GM12878 (cell line): ENCODE data around the gene TMBIM1. TPM values are rescaled to one million over a fixed set of nuclear protein-coding genes. Genes with fewer than 3 reads are reported as not detected.

Experiments
- CHD1 ChIP-seq: IDR thresholded peaks from 2 replicates; pipeline ENCODE4 v1.6.1; 2012; ENCODE audit warnings: low read depth, low read length, improper control_type of control experiment
- CREB1 ChIP-seq: IDR thresholded peaks from 2 replicates; pipeline ENCODE4 v1.6.1; 2012; ENCODE audit warnings: low read depth, mild to moderate bottlenecking, inconsistent platforms
- CREM ChIP-seq: IDR thresholded peaks from 2 replicates; pipeline ENCODE4 v1.6.1; 2014; ENCODE audit warnings: antibody characterized with exemption, low read depth
- ETV6 ChIP-seq, 2 experiments: fragments of 450-650 bp in 1 of 2; IDR thresholded peaks in 1 of 2; conservative IDR thresholded peaks in 1 of 2; 2 replicates each; pipeline ENCODE4 v1.6.1; 2014; ENCODE audit warnings: antibody characterized with exemption in 1 of 2, borderline replicate concordance in 1 of 2, low read depth in 1 of 2, mild to moderate bottlenecking in 1 of 2, moderate library complexity in 1 of 2
- HDAC6 ChIP-seq: fragments of 200-600 bp; sonication (generic); IDR thresholded peaks from one replicate; pipeline ENCODE4 v1.8.0; 2017; ENCODE audit warnings: antibody characterized with exemption; ENCODE audit not compliant: unreplicated experiment
- IKZF1 ChIP-seq: fragments of 450-650 bp; conservative IDR thresholded peaks from 2 replicates; pipeline ENCODE4 v1.6.1; 2017; ENCODE audit warnings: antibody characterized with exemption, mild to moderate bottlenecking
- IRF4 ChIP-seq: IDR thresholded peaks from 2 replicates; pipeline ENCODE4 v1.6.1; 2011; ENCODE audit warnings: low read depth, low read length
- JUND ChIP-seq: IDR thresholded peaks from 2 replicates; pipeline ENCODE4 v1.6.1; 2012; ENCODE audit warnings: low read depth, mild to moderate bottlenecking, low read length, improper control_type of control experiment, moderate library complexity
- KAT2A ChIP-seq: conservative IDR thresholded peaks from 2 replicates; pipeline ENCODE4 v1.6.1; 2011; ENCODE audit warnings: low read depth, low read length; ENCODE audit not compliant: control insufficient read depth
- MXI1 ChIP-seq: fragments of 150-350 bp; IDR thresholded peaks from 2 replicates; pipeline ENCODE4 v1.6.1; 2011; ENCODE audit warnings: low read depth, mild to moderate bottlenecking, inconsistent platforms, low read length, improper control_type of control experiment
- NBN ChIP-seq: fragments of 450-650 bp; IDR thresholded peaks from 2 replicates; pipeline ENCODE4 v1.6.1; 2016
- NFIC ChIP-seq: IDR thresholded peaks from 2 replicates; pipeline ENCODE4 v1.6.1; 2012; ENCODE audit warnings: low read depth, mild to moderate bottlenecking, inconsistent platforms, low read length, moderate library complexity
- PML ChIP-seq: IDR thresholded peaks from 2 replicates; pipeline ENCODE4 v1.6.1; 2012; ENCODE audit warnings: low read length, inconsistent platforms
- POLR2A ChIP-seq: IDR thresholded peaks from 2 replicates; pipeline ENCODE4 v1.6.1; 2011; ENCODE audit warnings: low read depth, mild to moderate bottlenecking, low read length
- POU2F2 ChIP-seq: IDR thresholded peaks from 3 replicates; pipeline ENCODE4 v1.6.1; 2011; ENCODE audit warnings: low read depth, mild to moderate bottlenecking, low read length, borderline replicate concordance
- RAD51 ChIP-seq: fragments of 450-650 bp; IDR thresholded peaks from 2 replicates; pipeline ENCODE4 v1.6.1; 2016; ENCODE audit warnings: moderate library complexity, mild to moderate bottlenecking, inconsistent platforms
- SIX5 ChIP-seq: IDR thresholded peaks from 2 replicates; pipeline ENCODE4 v1.6.1; 2011; ENCODE audit warnings: mild to moderate bottlenecking, low read depth, low read length, moderate library complexity; ENCODE audit not compliant: severe bottlenecking
- SMAD1 ChIP-seq: fragments of 450-650 bp; IDR thresholded peaks from 2 replicates; pipeline ENCODE4 v1.6.1; 2018; ENCODE audit warnings: mild to moderate bottlenecking, low read depth; ENCODE audit not compliant: partially characterized antibody
- SMARCA5 ChIP-seq: fragments of 450-650 bp; IDR thresholded peaks from 2 replicates; pipeline ENCODE4 v1.6.1; 2017; ENCODE audit warnings: mild to moderate bottlenecking
- SREBF2 ChIP-seq: IDR thresholded peaks from 2 replicates; pipeline ENCODE4 v1.6.1; 2012; ENCODE audit warnings: mild to moderate bottlenecking, low read length
- SRF ChIP-seq, 2 experiments: IDR thresholded peaks; 2 replicates each; pipeline ENCODE4 v1.6.1; 2011; ENCODE audit warnings: low read depth in 2 of 2, low read length in 2 of 2, mild to moderate bottlenecking in 1 of 2, moderate library complexity in 1 of 2
- SUPT20H ChIP-seq: IDR thresholded peaks from 2 replicates; pipeline ENCODE4 v1.6.1; 2011; ENCODE audit warnings: low read depth, mild to moderate bottlenecking, low read length, moderate library complexity, borderline replicate concordance; ENCODE audit not compliant: control insufficient read depth
- TBL1XR1 ChIP-seq: IDR thresholded peaks from 2 replicates; pipeline ENCODE4 v1.6.1; 2012; ENCODE audit warnings: low read depth, low read length, improper control_type of control experiment
- TCF7 ChIP-seq: IDR thresholded peaks from 2 replicates; pipeline ENCODE4 v1.6.1; 2014; ENCODE audit warnings: antibody characterized with exemption, borderline replicate concordance
- YY1 ChIP-seq: IDR thresholded peaks from 2 replicates; pipeline ENCODE4 v1.6.1; 2011; ENCODE audit warnings: low read depth, mild to moderate bottlenecking, low read length
- ZBED1 ChIP-seq: IDR thresholded peaks from 2 replicates; pipeline ENCODE4 v1.6.1; 2016; ENCODE audit warnings: borderline replicate concordance
- ZNF217 ChIP-seq: fragments of 450-650 bp; IDR thresholded peaks from 2 replicates; pipeline ENCODE4 v1.6.1; 2017; ENCODE audit warnings: antibody characterized with exemption, mild to moderate bottlenecking
- polyA plus RNA-seq, 11 experiments: library from polyadenylated mRNA; depleted of rRNA in 4 of 11; unstranded in 6 of 11; stranded (reverse) in 5 of 11; fragments of >200 nt; fragmentation: Nextera tagmentation in 4 of 11; fragmentation: Illumina TruSeq in 1 of 11; extraction: Ambion mirVana in 4 of 11; extraction: Trizol in 1 of 11; gene quantifications; 1 replicate in 1 of 11; 2 replicates in 10 of 11; pipeline versions ENCODE4 v1.2.1 to v1.2.3, GENCODE V29; 2011 to 2016; ENCODE audit warnings: inconsistent platforms in 2 of 11, missing spikeins in 2 of 11, low read depth in 1 of 11
- total RNA-seq, 4 experiments: library from RNA; depleted of rRNA in 3 of 4; stranded (reverse); fragments of >200 nt in 3 of 4; fragmentation: Illumina TruSeq in 1 of 4; extraction: Trizol in 1 of 4; gene quantifications; 2 replicates each; pipeline versions ENCODE4 v1.2.1 to v1.2.3, GENCODE V29; 2013 to 2021
- TF ChIP-seq, protein P1 (sequence below), 3 experiments: IDR thresholded peaks in 2 of 3; conservative IDR thresholded peaks in 1 of 3; 2 replicates each; pipeline ENCODE4 v1.5.1; 2011; ENCODE audit warnings: low read depth in 3 of 3, low read length in 3 of 3, mild to moderate bottlenecking in 3 of 3, control low read depth in 2 of 3, moderate library complexity in 2 of 3, inconsistent platforms in 1 of 3, mixed read lengths in 1 of 3; ENCODE audit not compliant: control insufficient read depth in 2 of 3, insufficient read depth in 1 of 3; ENCODE audit errors: extremely low read depth in 1 of 3
- TF ChIP-seq, protein P2 (sequence below): fragments of 450-650 bp; IDR thresholded peaks from 2 replicates; pipeline ENCODE4 v1.6.1; 2017; ENCODE audit warnings: mild to moderate bottlenecking, moderate library complexity

The TMBIM1 gene
- total and polyA plus RNA-seq, 10 of the 15 experiments (the other 5 are each of a cell fraction or from before 2014, with no cell fraction given), result 6.1 to 38.3 (median 26.2) TPM

GRCh38 chr2:218257390-218257981, 34.8 kb downstream of the TMBIM1 start (continued):
- TF ChIP-seq ZBED1, result no peak
- no peak for TF ChIP-seq POU2F2
- no peak for TF ChIP-seq SIX5
- no peak for TF ChIP-seq SMAD1
- TF ChIP-seq CREM, result no peak
- no peak for TF ChIP-seq RAD51
- TF ChIP-seq PML, result no peak; the same call in 1 of the 2 replicates
- 0 out of 2 replicates have a peak, but pooled peaks have one; percentile 29 for TF ChIP-seq CREB1
- no peak for TF ChIP-seq NFIC
- TF ChIP-seq IRF4, result peak; percentile 76; the same call in 1 of the 2 replicates
- TF ChIP-seq JUND, result no peak
- no peak for TF ChIP-seq MXI1
- TF ChIP-seq SREBF2, result no peak
- peak; percentile 80 for TF ChIP-seq IKZF1
- TF ChIP-seq ZNF217, result no peak
- TF ChIP-seq TBL1XR1, result no peak
- peak in 1 of 2 experiments; percentile 96; a peak in 2 of 4 replicates for TF ChIP-seq ETV6 (conservative IDR thresholded peaks at IDR 0.05 in 1 of 2, IDR thresholded peaks at IDR 0.05 in 1 of 2; ENCODE audit: borderline replicate concordance in 1 of 2, low read depth in 1 of 2)
- TF ChIP-seq SRF (IDR thresholded peaks at IDR 0.05; ENCODE audit: low read depth in 2 of 2, low read length in 2 of 2), result no peak
- no peak for TF ChIP-seq KAT2A
- TF ChIP-seq, protein P1, sequence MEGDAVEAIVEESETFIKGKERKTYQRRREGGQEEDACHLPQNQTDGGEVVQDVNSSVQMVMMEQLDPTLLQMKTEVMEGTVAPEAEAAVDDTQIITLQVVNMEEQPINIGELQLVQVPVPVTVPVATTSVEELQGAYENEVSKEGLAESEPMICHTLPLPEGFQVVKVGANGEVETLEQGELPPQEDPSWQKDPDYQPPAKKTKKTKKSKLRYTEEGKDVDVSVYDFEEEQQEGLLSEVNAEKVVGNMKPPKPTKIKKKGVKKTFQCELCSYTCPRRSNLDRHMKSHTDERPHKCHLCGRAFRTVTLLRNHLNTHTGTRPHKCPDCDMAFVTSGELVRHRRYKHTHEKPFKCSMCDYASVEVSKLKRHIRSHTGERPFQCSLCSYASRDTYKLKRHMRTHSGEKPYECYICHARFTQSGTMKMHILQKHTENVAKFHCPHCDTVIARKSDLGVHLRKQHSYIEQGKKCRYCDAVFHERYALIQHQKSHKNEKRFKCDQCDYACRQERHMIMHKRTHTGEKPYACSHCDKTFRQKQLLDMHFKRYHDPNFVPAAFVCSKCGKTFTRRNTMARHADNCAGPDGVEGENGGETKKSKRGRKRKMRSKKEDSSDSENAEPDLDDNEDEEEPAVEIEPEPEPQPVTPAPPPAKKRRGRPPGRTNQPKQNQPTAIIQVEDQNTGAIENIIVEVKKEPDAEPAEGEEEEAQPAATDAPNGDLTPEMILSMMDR (IDR thresholded peaks at IDR 0.05 in 2 of 3, conservative IDR thresholded peaks at IDR 0.05 in 1 of 3; ENCODE audit: control insufficient read depth in 2 of 3, extremely low read depth in 1 of 3, insufficient read depth in 1 of 3, low read depth in 3 of 3, low read length in 3 of 3), result peak; percentile 58 to 77 (median 76)
- peak; percentile 87 for TF ChIP-seq NBN
- peak; percentile 61; the same call in 1 of the 2 replicates for TF ChIP-seq YY1
- TF ChIP-seq SMARCA5, result peak; percentile 64; the same call in 1 of the 2 replicates
- TF ChIP-seq SUPT20H, result no peak
- TF ChIP-seq, protein P2, sequence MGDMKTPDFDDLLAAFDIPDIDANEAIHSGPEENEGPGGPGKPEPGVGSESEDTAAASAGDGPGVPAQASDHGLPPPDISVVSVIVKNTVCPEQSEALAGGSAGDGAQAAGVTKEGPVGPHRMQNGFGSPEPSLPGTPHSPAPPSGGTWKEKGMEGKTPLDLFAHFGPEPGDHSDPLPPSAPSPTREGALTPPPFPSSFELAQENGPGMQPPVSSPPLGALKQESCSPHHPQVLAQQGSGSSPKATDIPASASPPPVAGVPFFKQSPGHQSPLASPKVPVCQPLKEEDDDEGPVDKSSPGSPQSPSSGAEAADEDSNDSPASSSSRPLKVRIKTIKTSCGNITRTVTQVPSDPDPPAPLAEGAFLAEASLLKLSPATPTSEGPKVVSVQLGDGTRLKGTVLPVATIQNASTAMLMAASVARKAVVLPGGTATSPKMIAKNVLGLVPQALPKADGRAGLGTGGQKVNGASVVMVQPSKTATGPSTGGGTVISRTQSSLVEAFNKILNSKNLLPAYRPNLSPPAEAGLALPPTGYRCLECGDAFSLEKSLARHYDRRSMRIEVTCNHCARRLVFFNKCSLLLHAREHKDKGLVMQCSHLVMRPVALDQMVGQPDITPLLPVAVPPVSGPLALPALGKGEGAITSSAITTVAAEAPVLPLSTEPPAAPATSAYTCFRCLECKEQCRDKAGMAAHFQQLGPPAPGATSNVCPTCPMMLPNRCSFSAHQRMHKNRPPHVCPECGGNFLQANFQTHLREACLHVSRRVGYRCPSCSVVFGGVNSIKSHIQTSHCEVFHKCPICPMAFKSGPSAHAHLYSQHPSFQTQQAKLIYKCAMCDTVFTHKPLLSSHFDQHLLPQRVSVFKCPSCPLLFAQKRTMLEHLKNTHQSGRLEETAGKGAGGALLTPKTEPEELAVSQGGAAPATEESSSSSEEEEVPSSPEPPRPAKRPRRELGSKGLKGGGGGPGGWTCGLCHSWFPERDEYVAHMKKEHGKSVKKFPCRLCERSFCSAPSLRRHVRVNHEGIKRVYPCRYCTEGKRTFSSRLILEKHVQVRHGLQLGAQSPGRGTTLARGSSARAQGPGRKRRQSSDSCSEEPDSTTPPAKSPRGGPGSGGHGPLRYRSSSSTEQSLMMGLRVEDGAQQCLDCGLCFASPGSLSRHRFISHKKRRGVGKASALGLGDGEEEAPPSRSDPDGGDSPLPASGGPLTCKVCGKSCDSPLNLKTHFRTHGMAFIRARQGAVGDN, result no peak
- TF ChIP-seq HDAC6, result no peak
- TF ChIP-seq TCF7, result no peak
- no peak for TF ChIP-seq POLR2A
- no peak for TF ChIP-seq CHD1
